ENCODE data around the gene AGRP. TPM values are rescaled to one million over a fixed set of nuclear protein-coding genes. Genes with fewer than 3 reads are reported as not detected.
A peak's percentile ranks its signal among the peaks of the same experiment; 100 is the strongest.

The AGRP gene
- total RNA-seq, 1 donor from 2014 or later = not detected

DNA sequence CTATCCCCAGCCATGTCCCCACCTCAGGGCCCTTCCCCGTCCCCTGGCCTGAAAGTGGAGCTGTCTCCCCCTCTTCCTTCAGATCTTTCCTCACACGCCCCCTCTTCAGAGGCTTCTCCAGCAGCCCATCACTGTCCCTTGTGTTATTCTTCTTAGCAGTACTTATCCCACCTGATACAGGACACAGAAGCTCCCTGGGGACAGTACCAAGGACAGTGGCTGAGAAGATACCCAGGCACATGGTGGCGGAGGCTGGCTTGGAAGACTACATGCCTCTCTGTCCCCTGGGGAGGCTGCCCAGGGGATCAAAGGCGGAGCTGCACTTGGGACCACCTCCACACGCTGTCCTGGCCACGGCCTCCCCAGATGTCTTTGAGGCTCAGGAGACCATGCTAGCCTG is 28.5 kb downstream of the AGRP start:
- no peak overlapping the region for H3K4me3 Mint-ChIP-seq (ENCODE audit: unreplicated experiment)
- DNase-seq (ENCODE audit: extremely low spot score, unreplicated experiment) = no peak
- peak overlapping the region; percentile 25 for H3K27ac Mint-ChIP-seq (ENCODE audit: unreplicated experiment)
- peaks cover 16% of the 10 kb centered on the region for H3K36me3 Mint-ChIP-seq (ENCODE audit: unreplicated experiment)
- no peak for TF ChIP-seq CTCF (IDR thresholded peaks at IDR 0.05)
- H3K4me1 Mint-ChIP-seq (ENCODE audit: unreplicated experiment) = peaks cover 41% of the 10 kb centered on the region
- H3K9me3 Mint-ChIP-seq (ENCODE audit: unreplicated experiment) = no peaks in the 10 kb centered on the region
- H3K27me3 Mint-ChIP-seq (ENCODE audit: unreplicated experiment) = no peaks in the 10 kb centered on the region

GRCh38 chr16:67454104-67454503 is 29.2 kb downstream of the AGRP start:
- H3K9me3 Mint-ChIP-seq (ENCODE audit: unreplicated experiment) = no peaks in the 10 kb centered on the region
- no peaks in the 10 kb centered on the region for H3K27me3 Mint-ChIP-seq (ENCODE audit: unreplicated experiment)
- DNase-seq (ENCODE audit: extremely low spot score, unreplicated experiment) = no peak
- peaks cover 34% of the 10 kb centered on the region for H3K4me1 Mint-ChIP-seq (ENCODE audit: unreplicated experiment)
- no peak for TF ChIP-seq CTCF (IDR thresholded peaks at IDR 0.05)
- no peak overlapping the region for H3K27ac Mint-ChIP-seq (ENCODE audit: unreplicated experiment)
- H3K4me3 Mint-ChIP-seq (ENCODE audit: unreplicated experiment) = no peak overlapping the region
- peaks cover 16% of the 10 kb centered on the region for H3K36me3 Mint-ChIP-seq (ENCODE audit: unreplicated experiment)

GRCh38 chr16:67451704-67452435 is 31.5 kb downstream of the AGRP start:
- Mint-ChIP-seq H3K4me1 (ENCODE audit: unreplicated experiment) (peaks cover 21% of the 10 kb centered on the region), H3K27ac (ENCODE audit: unreplicated experiment) (no peak overlapping the region), H3K36me3 (ENCODE audit: unreplicated experiment) (peaks cover 16% of the 10 kb centered on the region), H3K27me3 (ENCODE audit: unreplicated experiment) (no peaks in the 10 kb centered on the region), H3K9me3 (ENCODE audit: unreplicated experiment) (no peaks in the 10 kb centered on the region), H3K4me3 (ENCODE audit: unreplicated experiment) (no peak overlapping the region)
- no peak for TF ChIP-seq CTCF (IDR thresholded peaks at IDR 0.05)
- no peak for DNase-seq (ENCODE audit: extremely low spot score, unreplicated experiment)

DNA sequence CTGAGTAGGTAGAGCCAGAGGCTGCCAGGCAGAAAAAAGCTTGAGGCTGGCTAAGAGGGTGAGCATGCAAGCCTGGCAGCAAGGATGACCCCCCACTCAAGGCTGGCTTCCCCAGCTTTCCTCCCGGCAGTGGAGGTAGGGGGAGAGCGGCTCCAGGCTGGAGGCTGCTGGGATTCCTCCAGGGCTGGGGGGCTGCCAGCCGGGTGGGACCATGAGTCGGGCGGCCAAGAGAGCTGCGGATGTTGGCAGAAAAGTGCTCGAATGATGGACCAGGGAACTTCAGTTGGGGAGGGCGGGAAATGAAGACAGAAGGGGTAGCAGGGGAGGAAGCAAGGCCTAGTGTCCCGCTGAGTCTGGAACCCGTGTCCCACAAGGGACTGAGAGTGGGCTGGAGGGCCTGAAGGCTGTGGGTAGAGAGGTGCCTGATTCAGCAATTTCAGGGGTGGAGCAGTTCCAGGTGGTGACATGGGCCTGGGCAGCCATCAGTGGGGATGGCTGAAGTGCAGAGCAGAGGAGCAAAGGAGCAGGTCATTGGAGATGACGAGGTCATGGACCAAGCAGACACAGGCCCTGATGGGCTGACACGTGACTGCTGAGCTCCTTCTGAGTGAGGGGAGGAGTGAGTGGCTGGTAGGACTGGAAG is 32.2 kb downstream of the AGRP start:
- Mint-ChIP-seq H3K27ac (ENCODE audit: unreplicated experiment) (no peak overlapping the region), H3K36me3 (ENCODE audit: unreplicated experiment) (peaks cover 16% of the 10 kb centered on the region), H3K4me1 (ENCODE audit: unreplicated experiment) (peaks cover 21% of the 10 kb centered on the region), H3K27me3 (ENCODE audit: unreplicated experiment) (no peaks in the 10 kb centered on the region), H3K9me3 (ENCODE audit: unreplicated experiment) (no peaks in the 10 kb centered on the region), H3K4me3 (ENCODE audit: unreplicated experiment) (no peak overlapping the region)
- DNase-seq (ENCODE audit: extremely low spot score, unreplicated experiment) = no peak
- no peak for TF ChIP-seq CTCF (IDR thresholded peaks at IDR 0.05)

DNA sequence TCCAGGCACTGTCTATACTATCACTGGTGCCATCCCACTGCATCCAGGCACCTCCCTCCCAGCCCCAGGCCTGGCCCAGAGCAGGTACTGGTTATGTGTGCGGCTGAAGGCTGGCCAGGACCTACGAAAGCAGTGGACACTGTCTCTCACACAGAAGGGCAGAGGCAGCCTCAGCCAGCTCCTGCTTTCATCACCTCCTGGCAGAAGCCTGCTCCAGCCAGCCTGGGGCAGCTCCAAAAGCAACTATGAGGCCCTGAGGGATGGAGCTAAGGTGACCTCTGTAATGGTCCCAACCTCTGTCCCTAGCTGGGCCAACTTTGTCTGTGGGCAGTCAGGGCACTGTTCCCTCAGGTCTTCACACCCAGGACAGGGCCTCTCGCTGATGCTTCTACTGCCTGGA is 33.6 kb downstream of the AGRP start:
- H3K36me3 Mint-ChIP-seq (ENCODE audit: unreplicated experiment) = peaks cover 16% of the 10 kb centered on the region
- no peaks in the 10 kb centered on the region for H3K9me3 Mint-ChIP-seq (ENCODE audit: unreplicated experiment)
- H3K4me3 Mint-ChIP-seq (ENCODE audit: unreplicated experiment) = no peak overlapping the region
- H3K27ac Mint-ChIP-seq (ENCODE audit: unreplicated experiment) = no peak overlapping the region
- H3K27me3 Mint-ChIP-seq (ENCODE audit: unreplicated experiment) = no peaks in the 10 kb centered on the region
- TF ChIP-seq CTCF (IDR thresholded peaks at IDR 0.05) = no peak
- no peak for DNase-seq (ENCODE audit: extremely low spot score, unreplicated experiment)
- peaks cover 17% of the 10 kb centered on the region for H3K4me1 Mint-ChIP-seq (ENCODE audit: unreplicated experiment)

Measured in osteocyte (in vitro differentiated cells).